ENCODE results near the gene GPR141. TPM values are rescaled to one million over a fixed set of nuclear protein-coding genes. Genes with fewer than 3 reads are reported as not detected.

GPR141 gene
- total RNA-seq, 1 donor from 2014 or later = 0.33 TPM

GRCh38 chr7:37759526-37759925 lies 76.0 kb downstream of the GPR141 start:
- Histone ChIP-seq H3K4me3 (no peak overlapping the region), H3K36me3 (no peaks in the 10 kb centered on the region), H3K27ac (replicated peaks) (no peak overlapping the region), H3K9me3 (replicated peaks) (no peaks in the 10 kb centered on the region), H3K4me1 (peaks cover 14% of the 10 kb centered on the region), H3K27me3 (ENCODE audit: low read depth) (no peaks in the 10 kb centered on the region)
- intact Hi-C loops (cut with micrococcal nuclease) = no loop called here
- no peak for TF ChIP-seq CTCF (IDR thresholded peaks at IDR 0.05; ENCODE audit: borderline replicate concordance)
- no peak for DNase-seq

- no peak for TF ChIP-seq CTCF (IDR thresholded peaks at IDR 0.05; ENCODE audit: borderline replicate concordance)
- Histone ChIP-seq H3K9me3 (replicated peaks) (no peaks in the 10 kb centered on the region), H3K27me3 (ENCODE audit: low read depth) (no peaks in the 10 kb centered on the region), H3K4me3 (no peak overlapping the region), H3K27ac (replicated peaks) (no peak overlapping the region), H3K4me1 (no peaks in the 10 kb centered on the region), H3K36me3 (no peaks in the 10 kb centered on the region)
- intact Hi-C loops (cut with micrococcal nuclease) = no loop called here
- DNase-seq = no peak
Measured at GRCh38 chr7:37765421-37765829, 81.9 kb downstream of the GPR141 start.

GRCh38 chr7:37765872-37766525 lies 82.4 kb downstream of the GPR141 start:
- Histone ChIP-seq H3K4me1 (no peaks in the 10 kb centered on the region), H3K27me3 (ENCODE audit: low read depth) (no peaks in the 10 kb centered on the region), H3K27ac (replicated peaks) (no peak overlapping the region), H3K36me3 (no peaks in the 10 kb centered on the region), H3K9me3 (replicated peaks) (no peaks in the 10 kb centered on the region), H3K4me3 (no peak overlapping the region)
- intact Hi-C loops (cut with micrococcal nuclease) = no loop called here
- no peak for DNase-seq
- no peak for TF ChIP-seq CTCF (IDR thresholded peaks at IDR 0.05; ENCODE audit: borderline replicate concordance)

GRCh38 chr7:37768611-37769010 lies 85.0 kb downstream of the GPR141 start:
- Histone ChIP-seq H3K4me3 (no peak overlapping the region), H3K27me3 (ENCODE audit: low read depth) (no peaks in the 10 kb centered on the region), H3K27ac (replicated peaks) (no peak overlapping the region), H3K36me3 (no peaks in the 10 kb centered on the region), H3K4me1 (no peaks in the 10 kb centered on the region), H3K9me3 (replicated peaks) (no peaks in the 10 kb centered on the region)
- no peak for TF ChIP-seq CTCF (IDR thresholded peaks at IDR 0.05; ENCODE audit: borderline replicate concordance)
- intact Hi-C loops (cut with micrococcal nuclease) = no loop called here
- no peak for DNase-seq

GRCh38 chr7:37769291-37769690 lies 85.7 kb downstream of the GPR141 start:
- intact Hi-C loops (cut with micrococcal nuclease) = no loop called here
- H3K36me3 ChIP-seq = no peaks in the 10 kb centered on the region
- no peak overlapping the region for H3K4me3 ChIP-seq
- TF ChIP-seq CTCF (IDR thresholded peaks at IDR 0.05; ENCODE audit: borderline replicate concordance) = no peak
- no peak overlapping the region for H3K27ac ChIP-seq (replicated peaks)
- no peak for DNase-seq
- H3K4me1 ChIP-seq = no peaks in the 10 kb centered on the region
- no peaks in the 10 kb centered on the region for H3K9me3 ChIP-seq (replicated peaks)
- no peaks in the 10 kb centered on the region for H3K27me3 ChIP-seq (ENCODE audit: low read depth)
